Mononuclear cell (primary cell): ENCODE measurements around the gene NADSYN1. TPM values are rescaled to one million over a fixed set of nuclear protein-coding genes. Genes with fewer than 3 reads are reported as not detected.

ENCODE experiments used
- H3K27me3 ChIP-seq: 2 replicates; pipeline ENCODE4 v1.6.0; 2011; ENCODE audit warnings: low read length, control low read depth; ENCODE audit not compliant: insufficient read depth
- H3K4me1 ChIP-seq: 2 replicates; pipeline ENCODE4 v1.5.1; 2011; ENCODE audit warnings: mild to moderate bottlenecking, low read length, control low read depth; ENCODE audit not compliant: insufficient read depth
- H3K4me3 ChIP-seq: 2 replicates; pipeline ENCODE4 v1.5.1; 2011; ENCODE audit warnings: mild to moderate bottlenecking, low read length, moderate library complexity
- H3K9me3 ChIP-seq: 2 replicates; pipeline ENCODE4 v1.5.1; 2011; ENCODE audit warnings: low read depth, mild to moderate bottlenecking, control low read depth, low read length
- total RNA-seq: library from RNA; depleted of rRNA; stranded (reverse); fragments of >200 nt; gene quantifications from one replicate; pipeline ENCODE4 v1.2.3, GENCODE V29; 2012

The NADSYN1 gene
- total RNA-seq, 1 donor: 79.4 TPM

DNA sequence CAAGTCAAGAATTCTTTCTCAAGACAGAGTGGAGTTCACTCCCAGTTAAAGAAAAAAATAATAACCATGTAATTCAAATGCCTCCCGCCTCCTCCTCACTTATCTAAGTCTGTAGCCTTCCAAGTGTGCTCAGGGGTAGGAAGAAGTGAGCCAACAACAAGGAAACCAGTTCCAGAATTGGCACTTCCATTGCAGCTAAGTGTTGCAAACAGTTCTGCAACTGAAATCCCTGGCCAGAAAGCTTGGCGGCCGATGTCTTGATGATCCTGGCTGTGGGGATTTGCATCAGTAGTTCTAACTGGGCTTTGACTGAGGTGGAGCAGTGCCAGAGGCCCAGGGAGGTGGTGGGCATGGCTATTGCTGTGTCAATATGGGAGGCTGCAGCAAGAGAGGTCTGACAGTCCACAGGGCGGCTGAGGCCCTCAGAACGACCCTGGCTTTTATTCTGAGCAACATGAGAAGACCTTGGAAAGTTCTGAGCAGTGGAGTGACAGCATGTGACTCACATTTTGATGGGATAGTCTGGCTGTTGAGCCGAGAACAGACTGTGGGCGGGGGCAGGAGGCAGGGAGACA lies 24.1 kb upstream of the NADSYN1 start:
- no peaks in the 10 kb centered on the region for H3K9me3 ChIP-seq
- no peak overlapping the region for H3K4me3 ChIP-seq
- H3K27me3 ChIP-seq: no peaks in the 10 kb centered on the region
- no peaks in the 10 kb centered on the region for H3K4me1 ChIP-seq

DNA sequence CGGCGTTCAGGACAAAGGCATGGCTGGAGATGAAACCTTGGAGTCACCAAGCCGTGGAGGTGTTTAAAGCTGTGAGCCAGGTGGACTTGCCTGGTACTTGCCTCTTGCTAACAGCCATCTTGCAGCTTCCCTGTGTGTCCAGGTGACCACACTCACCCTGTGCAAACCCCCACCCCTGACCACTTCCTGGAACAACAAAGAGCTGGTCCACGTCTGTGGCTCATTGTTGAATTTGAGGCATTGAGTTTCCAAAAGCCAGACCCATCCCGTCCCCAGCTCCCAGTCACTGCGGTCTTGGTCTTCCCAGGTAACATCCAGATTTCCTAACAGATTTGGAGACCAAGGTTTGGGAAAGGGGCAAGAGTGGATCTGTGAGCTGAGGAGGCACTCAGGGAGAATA lies 23.3 kb upstream of the NADSYN1 start:
- Histone ChIP-seq H3K4me1 (no peaks in the 10 kb centered on the region), H3K27me3 (no peaks in the 10 kb centered on the region), H3K4me3 (no peak overlapping the region), H3K9me3 (no peaks in the 10 kb centered on the region)

DNA sequence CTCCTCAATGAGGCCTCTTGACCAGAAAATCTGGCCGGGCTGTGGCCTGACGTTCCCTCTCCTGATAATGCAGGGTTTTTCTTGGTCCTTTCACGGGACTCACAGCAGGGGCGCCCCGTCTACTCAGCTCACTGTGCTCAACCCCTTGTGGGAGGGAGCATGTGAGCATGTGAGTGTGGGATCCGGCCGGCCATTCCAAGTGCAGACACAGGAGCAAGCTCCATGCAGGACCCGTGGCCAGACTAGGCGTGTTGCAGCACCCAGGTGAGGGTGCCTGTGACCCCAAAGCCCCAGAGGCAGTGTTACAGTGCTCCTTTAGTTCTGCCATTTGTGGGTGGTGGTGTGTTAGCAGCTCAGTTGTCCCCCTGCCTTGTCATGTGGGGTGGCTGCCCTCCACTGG lies 22.8 kb upstream of the NADSYN1 start:
- H3K9me3 ChIP-seq: no peaks in the 10 kb centered on the region
- H3K27me3 ChIP-seq: no peaks in the 10 kb centered on the region
- H3K4me3 ChIP-seq: no peak overlapping the region
- no peaks in the 10 kb centered on the region for H3K4me1 ChIP-seq

DNA sequence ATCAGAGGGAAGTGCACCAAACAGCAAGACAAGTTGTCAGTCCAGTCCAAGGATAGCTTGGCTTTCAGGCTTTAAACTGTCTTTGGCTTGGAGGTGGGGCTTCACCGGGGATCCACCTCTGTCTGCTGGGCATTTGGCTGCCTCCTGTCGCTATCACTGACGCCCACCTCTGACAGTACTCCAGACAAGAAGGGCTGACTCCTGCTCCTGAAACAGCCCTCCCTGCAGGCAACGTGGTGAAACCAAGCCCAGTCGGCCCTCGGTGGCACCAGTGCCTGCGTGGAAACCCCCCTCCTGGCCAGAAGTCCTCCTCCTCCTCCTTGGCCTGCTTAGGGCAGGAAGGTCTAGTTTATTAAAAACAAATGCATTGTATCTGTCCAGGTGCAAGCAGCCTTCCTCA lies 21.7 kb upstream of the NADSYN1 start:
- no peak overlapping the region for H3K4me3 ChIP-seq
- H3K27me3 ChIP-seq: no peaks in the 10 kb centered on the region
- no peaks in the 10 kb centered on the region for H3K9me3 ChIP-seq
- H3K4me1 ChIP-seq: no peaks in the 10 kb centered on the region

DNA sequence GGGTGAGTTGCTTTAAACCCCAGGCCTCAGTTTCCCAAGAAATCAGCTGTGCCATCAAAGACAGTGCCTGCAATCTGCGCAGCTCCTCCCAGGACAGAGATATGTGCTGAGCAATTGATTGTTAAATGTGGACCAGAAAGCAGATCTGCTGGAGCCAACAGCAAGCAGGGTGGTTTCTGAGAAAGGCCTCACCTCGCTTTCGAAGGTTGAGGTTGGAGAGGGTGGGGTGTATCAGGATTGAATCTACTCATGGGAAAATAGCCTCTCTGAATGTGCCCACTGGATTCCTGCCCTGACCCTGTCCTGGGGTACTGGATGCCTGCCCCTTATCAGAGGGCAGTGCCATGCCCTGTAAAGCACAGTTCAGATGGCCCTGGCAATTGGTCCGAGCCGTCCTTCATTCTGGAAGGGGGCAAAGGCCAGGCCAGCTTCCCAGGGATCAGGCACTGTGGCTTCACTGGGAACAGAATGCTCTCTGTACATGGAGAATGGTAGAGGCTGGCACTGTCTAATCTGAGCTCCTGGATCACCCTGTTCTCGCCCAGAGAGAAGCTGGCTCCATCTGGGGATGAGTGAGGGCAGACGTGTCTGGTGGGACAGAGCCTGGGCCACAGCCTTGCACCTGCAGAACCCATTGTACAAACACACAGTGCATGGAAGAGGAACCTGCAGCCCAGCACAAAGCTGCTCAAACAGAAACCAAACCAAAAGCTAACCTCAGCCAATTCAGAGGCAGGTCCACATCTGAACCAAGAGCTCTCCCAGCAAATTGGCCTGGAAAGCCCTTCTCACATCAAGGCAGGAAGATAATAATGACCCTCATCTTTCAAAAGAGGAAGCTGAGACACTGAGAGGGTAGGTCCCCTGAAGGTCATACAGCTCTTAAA lies 20.0 kb upstream of the NADSYN1 start:
- H3K4me1 ChIP-seq: no peaks in the 10 kb centered on the region
- H3K27me3 ChIP-seq: no peaks in the 10 kb centered on the region
- no peaks in the 10 kb centered on the region for H3K9me3 ChIP-seq
- no peak overlapping the region for H3K4me3 ChIP-seq

DNA sequence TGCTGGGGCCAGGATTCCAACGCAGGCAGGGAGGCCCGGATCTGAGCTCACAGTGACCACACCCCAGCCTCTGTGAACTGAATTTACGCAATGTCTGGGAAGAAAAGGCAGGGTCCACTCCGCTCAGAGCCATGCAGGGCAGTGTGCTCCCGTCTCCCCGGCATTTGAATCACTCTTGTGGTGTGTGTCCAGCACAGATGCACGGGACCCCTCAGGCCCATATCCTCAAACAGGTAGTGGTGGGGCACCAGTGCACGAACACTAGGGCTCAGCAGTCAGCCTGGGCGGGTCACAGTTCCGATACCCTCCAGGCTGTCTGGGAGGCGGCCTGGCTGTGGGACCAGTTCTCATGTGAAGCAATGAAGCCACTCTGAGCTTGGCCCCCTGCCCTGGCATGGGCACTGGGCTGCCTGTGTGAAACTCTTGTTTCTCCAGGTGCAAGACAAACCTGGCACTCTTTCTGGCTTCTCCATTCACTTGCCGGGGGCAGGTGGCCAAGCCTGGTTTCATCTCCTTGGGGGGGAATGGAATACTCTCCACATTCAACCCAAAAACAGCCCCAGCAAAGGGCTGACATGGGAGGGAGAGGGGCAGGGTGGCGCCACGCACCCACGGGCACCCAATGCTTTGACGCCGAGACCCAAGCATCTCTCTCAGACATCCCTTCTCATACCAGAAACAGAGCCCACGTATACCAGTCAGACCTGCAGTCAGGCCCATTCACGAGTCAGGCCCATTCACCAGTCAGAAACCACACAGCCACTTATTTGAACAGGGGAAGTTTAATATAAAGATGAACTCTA lies 19.2 kb upstream of the NADSYN1 start:
- no peaks in the 10 kb centered on the region for H3K27me3 ChIP-seq
- H3K9me3 ChIP-seq: no peaks in the 10 kb centered on the region
- H3K4me1 ChIP-seq: no peaks in the 10 kb centered on the region
- no peak overlapping the region for H3K4me3 ChIP-seq

DNA sequence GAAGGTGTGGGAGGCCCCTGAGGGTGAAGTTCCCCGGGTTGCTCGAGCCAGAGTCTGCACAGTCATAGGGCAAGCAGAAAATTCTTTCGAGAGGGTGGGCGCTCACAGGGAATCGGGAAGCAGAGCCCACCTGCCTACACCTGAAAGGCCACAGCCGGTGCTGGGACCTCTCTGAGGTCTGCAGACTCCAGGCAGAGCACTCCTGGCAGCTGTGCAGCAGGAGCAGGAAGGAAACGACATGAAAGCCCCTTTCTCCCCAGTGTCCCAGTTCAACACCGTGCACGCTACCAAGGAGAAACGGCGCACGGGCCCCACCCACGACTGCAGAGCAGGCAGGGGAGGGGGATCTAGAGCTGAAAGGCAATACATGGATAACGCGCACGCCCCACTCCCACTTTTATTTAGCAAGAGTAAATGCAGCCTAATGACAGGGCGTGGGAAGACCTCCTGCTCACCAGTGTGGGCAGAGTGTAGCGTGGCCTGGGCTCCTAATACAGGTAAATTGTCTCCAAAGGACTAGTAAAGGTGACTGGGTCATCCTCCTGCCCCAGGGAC lies 18.4 kb upstream of the NADSYN1 start:
- H3K9me3 ChIP-seq: no peaks in the 10 kb centered on the region
- no peaks in the 10 kb centered on the region for H3K4me1 ChIP-seq
- no peak overlapping the region for H3K4me3 ChIP-seq
- no peaks in the 10 kb centered on the region for H3K27me3 ChIP-seq

DNA sequence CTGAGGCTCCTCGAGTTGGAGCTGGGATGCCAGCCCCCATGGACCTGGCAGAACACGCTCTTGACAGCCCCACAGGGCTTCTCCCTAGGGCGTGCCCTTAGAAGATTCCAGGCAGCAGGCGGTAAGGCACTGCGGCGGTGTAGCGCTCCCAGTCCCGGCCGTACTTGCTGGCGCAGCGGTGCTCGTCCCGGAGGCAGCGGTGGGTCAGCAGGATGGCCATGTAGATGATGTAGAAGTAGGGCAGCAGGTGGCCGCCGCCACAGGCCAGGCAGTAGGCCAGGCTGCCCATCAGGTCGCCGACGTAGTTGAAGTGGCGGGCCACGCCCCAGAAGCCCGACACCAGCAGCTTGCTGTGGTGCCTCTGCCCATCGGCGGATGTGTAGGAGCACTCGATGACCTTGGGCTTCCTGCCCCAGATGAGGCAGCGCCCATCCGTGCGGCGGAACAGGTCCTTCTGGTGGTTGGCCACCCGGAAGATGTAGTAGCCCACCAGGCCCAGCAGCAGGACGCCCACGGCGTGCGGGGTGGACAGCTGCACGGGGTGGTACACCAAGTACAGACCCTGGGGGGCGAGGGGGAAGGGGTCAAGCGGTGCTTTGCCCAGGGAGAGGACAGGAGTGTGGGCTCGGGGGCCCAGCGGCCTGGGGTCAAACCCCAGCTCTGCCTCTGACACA lies 17.6 kb upstream of the NADSYN1 start:
- Histone ChIP-seq H3K4me3 (no peak overlapping the region), H3K4me1 (no peaks in the 10 kb centered on the region), H3K9me3 (no peaks in the 10 kb centered on the region), H3K27me3 (no peaks in the 10 kb centered on the region)

DNA sequence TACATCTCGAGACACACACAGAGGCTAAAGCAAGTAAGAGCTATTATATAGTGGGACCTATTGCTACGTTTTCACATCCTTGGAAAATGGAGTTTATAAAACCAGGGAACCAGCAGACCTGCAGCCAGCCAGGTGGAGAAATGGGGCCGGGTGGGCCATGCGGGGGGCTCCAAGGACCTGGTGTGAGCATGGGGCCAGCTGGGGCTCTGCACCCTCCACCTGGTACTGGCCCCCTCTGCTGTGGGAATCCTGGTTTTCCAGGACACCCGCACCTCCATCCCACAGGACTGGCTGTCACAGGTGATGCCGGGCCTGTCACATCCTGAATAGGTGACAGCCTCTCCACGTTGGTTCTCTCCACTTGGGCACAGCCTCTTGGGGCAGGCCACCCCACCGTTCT lies 16.1 kb upstream of the NADSYN1 start:
- no peaks in the 10 kb centered on the region for H3K27me3 ChIP-seq
- H3K4me1 ChIP-seq: no peaks in the 10 kb centered on the region
- H3K9me3 ChIP-seq: no peaks in the 10 kb centered on the region
- no peak overlapping the region for H3K4me3 ChIP-seq

DNA sequence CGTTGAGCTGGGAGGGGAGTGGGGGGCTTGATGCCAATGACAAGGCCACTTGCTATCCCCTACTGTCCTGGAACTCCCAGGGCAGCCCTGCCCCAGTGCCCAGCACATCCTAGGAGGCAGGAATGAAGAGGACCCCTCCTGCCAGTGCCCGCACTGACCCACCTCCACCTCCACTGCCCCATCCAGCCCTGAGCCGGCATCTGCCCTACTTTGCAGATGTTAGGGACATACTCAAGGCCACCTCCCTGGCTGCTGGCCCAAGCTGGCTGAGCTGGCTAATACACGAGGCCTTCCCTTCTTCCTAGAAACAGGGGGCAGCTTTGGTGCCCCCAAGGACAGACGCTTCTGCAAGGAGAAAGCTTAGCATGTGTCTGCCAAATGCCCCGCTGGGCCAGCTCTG lies 15.6 kb upstream of the NADSYN1 start:
- Histone ChIP-seq H3K27me3 (no peaks in the 10 kb centered on the region), H3K4me3 (no peak overlapping the region), H3K4me1 (no peaks in the 10 kb centered on the region), H3K9me3 (no peaks in the 10 kb centered on the region)

DNA sequence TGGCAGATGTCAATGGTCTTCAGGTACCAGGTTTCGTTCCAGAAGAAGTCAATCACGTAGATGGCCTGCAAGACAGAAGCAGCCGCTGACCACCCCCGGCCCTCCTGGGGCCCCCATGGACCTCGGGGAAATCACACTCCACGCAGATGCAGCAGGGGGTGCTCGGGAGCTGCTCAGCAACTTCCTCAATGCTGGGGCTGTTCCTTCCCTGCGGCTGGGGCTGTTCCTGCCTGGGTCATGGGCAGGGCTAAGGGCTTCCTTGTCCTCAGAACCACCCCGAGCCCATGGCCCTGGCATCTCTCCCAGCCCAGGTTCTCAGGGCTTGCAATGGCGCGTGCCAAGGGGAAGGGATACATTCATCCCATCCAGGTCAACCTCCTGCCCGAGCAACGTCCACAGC lies 15.1 kb upstream of the NADSYN1 start:
- Histone ChIP-seq H3K4me1 (no peaks in the 10 kb centered on the region), H3K9me3 (no peaks in the 10 kb centered on the region), H3K27me3 (no peaks in the 10 kb centered on the region)

DNA sequence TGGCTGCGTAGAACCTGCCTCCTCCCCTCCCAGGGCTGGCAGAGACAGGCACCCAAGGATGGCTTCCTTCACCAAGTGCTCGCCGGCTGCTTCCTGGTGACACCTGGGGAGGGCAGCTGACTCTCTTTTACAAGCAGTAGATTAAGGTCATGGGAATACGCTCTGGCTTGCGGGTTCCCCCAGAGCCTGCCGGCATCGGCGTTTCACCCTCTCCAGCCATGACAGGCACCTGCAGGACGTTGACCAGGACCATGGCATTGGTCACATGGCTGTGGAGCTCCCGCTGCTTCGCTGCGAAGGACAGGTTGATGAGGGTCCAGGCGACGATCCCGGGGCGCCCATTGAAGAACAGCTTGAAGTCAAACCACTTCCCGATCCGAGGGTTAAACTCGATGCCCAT lies 14.4 kb upstream of the NADSYN1 start:
- no peaks in the 10 kb centered on the region for H3K9me3 ChIP-seq
- no peaks in the 10 kb centered on the region for H3K4me1 ChIP-seq
- H3K4me3 ChIP-seq: no peak overlapping the region
- H3K27me3 ChIP-seq: no peaks in the 10 kb centered on the region

More for the DNA sequence above, 15.1 kb upstream of the NADSYN1 start:
- H3K4me3 ChIP-seq: no peak overlapping the region

DNA sequence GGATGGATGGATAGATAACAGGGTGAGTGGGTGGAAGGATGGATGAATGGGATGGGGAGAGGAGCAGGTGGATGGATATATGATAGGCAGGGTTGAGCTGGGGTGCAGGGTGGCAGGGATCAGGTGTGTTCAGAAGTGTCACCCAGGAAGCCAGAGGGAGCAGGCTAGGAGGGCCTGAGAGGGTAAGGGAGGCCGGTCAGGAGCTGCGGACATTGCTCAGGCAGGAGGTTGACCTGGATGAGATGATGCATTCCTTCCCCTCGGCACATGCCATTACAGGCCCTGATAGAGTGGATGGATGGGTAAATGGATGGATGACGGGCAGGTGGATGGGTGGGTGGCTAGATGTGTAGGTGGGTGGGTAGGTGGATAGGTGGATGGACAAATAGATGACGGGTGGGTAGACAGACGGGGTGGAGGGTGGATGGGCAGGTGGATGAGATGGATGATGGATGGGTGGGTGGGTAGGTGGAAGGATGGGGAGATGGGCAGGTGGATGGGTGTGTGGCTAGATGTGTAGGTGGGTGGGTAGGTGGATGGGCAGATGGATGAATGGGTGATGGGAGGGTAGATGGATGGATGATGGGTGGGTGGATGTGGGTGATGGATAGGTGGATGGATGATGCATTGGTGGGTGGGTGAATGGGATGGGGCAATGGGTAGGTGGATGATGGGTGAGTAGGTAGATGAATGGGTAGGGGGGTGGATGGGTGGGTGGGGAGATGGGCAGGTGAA lies 12.8 kb upstream of the NADSYN1 start:
- no peak overlapping the region for H3K4me3 ChIP-seq
- no peaks in the 10 kb centered on the region for H3K9me3 ChIP-seq
- H3K27me3 ChIP-seq: no peaks in the 10 kb centered on the region
- no peaks in the 10 kb centered on the region for H3K4me1 ChIP-seq

DNA sequence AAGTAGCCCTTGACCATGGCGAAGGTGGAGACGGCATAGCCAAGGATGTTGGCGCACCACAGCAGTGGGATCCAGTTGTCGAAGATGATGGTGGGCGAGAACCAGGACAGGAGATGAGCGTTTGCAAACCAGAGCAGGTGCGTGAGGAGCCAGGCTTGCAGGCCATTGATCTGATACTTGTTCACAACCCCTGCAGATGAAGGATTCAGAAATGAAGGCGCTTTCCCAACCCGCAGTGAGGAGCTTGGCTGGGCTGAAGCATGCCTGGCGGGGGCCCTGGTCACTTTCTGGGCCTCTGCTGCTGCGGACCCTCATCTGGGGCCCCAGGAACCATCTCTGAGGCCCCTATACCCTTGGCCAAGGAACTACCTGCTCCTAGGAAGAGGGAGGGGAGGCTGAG lies 11.8 kb upstream of the NADSYN1 start:
- Histone ChIP-seq H3K9me3 (peaks cover 6% of the 10 kb centered on the region), H3K27me3 (no peaks in the 10 kb centered on the region)

More for the DNA sequence above, 11.8 kb upstream of the NADSYN1 start:
- Histone ChIP-seq H3K4me3 (no peak overlapping the region), H3K4me1 (no peaks in the 10 kb centered on the region)
